ENCODE results near the gene PNPLA3.

The PNPLA3 gene

DNA sequence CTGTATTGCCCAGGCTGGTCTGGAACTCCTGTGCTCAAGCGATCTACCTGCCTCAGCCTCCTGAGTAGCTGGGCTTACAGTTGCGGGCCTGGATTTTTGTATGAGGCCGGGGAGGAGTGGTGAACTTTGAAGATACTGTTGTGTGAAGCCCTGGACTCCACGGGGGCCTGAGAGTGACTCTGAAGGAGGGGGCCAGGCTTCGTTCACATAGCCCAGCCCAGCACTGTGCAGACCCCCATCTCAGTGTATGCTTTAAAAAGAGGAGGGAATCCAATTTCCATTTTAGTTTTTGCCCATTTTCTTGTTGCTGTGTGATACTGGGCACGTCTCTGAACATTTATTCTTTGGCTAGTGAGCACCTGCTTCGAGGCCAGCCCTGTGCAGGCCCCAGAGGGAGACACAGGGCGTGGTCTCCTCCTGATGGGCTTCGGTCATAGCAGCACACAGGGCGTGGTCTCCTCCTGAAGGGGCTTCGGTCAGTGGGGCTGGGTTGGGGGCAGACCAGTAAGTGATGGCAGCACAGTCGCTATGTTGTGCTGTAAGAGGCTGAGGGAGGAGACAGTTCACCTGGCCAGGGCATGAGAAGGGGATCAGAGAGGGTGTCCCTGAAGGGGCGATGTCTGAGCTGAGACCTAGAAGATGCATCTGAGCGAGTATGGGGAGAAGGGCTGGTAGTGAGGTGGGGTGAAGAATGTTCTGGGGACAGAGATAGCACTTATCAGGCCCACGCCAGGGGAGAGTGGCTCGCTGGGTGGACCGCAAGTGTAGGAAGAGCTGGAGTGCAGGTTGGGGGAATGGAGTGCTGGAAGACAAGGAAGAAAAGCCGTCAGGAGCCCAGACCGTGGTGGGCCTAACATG, 45.6 kb downstream of the PNPLA3 start:
- DNase-seq, result no peak

DNA sequence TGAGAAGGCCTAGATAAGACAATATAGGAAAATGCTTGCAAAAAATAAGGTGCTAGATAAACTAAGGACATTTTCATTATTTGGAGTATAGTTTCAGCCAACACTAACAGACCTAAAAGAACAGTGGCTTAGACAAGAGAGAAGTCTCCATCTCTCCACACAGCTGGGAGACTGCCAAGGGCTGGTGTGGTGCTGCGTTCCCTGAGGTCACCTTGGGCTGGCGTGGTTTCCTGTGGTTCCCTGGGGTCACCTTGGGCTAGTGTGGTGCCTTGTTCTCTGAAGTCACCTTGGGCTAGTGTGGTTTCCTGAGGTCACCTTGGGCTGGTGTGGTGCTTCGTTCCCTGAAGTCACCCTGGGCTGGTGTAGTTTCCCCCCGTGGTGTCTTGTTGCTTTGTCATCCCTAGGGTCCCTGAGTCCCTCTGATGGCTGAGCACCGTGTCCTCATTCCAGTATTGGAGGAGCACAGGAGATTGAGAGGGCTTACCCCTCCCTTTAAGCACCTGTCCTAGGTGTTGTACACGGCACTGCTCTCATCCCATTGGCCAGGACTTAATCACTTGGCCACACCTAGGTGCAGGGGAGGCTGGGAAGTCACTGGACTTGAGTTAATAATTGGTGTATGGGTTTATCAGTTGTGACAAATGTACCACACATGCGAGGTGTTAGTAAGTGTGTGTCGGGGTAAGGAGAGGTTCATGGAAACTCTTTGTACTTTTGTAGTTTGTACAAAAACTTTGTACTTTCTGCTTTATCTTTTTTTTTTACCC, 46.6 kb downstream of the PNPLA3 start:
- no peak for DNase-seq

DNA sequence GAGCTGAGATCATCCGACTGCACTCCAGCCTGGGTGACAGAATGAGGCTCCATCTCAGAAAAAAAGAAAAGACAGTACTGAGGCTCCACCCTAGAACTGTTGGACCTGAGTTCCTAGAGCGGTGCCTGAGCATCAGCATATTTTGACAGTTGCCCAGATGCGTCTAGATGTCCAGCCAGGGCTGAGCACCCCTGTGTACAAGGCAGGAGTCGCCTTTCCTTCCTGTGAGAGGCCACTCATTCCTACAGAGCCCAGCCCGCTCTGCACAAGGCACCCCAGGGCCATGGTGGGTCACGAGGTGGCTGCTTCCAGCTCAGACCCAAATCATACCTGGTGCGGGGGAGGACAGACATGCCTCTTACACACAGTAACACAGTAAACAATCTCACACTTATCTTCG, 47.5 kb downstream of the PNPLA3 start:
- no peak for DNase-seq

DNA sequence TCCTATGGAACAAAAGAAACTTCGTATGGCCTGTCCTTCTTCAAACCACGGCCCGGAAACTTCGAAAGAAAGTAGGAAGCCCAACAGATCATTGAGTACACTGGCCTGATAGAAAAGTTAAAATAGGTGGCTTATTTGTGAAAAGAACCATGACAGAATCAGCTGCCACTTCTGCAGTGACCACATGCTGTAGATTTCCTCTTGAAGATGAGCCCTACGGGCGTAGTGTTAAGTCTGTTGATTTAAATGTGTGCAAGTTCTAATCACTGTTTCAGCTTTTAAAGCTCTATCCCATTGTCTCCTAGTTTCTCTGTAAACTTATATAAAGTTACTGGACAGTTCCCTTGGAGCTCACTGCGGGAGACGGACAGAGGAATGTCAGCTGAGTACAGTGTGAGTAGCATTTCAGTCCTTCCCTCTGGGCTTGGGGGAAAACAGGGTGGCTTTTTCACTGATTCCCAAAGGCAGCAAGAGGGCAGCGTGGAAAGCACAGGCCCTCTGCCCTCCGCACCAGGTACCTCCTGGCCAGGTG, 49.4 kb downstream of the PNPLA3 start:
- no peak for DNase-seq

DNA sequence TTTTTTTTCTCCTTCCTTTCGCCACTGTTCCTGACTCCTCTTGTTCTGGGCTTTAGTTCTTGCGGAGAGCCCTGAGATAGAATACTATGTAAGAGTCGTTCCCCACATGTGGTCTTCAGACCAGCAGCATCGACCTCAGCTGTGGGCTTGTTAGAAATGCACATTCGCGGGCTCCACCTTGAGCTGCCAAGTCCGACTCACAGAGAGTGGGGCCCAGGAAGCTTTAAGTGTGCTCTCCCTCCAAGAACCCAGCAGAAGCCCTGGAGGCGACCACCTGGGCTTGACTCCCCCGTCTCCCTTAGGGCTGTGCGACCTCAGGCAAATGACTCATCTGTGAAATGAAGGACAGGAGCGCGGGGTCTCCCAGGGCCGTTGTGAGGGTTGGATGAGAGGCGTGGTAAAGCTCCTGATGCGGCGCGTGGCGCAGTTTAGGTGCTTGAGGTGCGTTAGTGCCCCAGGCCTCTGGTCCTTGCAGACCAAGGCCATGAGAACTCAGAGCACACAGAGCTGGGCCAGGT, 50.5 kb downstream of the PNPLA3 start:
- DNase-seq, result no peak

DNA sequence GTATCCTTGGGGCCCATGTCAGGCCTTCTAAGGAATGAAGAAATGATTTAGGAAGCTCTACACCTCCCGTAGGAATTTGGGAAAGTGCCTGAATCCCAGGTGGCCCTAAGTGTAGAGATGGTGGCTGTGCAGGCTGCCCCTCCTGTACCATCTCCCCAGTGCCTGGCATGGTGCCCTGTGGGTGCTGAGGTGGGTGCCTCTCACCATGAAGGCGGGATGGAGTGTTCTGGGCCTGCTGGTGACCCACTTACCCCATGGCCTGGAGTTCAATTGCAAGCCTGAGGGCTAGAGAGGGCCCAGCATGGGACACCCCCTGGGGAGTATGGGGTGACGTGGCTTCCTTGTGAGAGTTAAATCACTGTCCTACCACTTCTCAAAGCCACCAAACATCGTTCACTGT, 51.4 kb downstream of the PNPLA3 start:
- no peak for DNase-seq

DNA sequence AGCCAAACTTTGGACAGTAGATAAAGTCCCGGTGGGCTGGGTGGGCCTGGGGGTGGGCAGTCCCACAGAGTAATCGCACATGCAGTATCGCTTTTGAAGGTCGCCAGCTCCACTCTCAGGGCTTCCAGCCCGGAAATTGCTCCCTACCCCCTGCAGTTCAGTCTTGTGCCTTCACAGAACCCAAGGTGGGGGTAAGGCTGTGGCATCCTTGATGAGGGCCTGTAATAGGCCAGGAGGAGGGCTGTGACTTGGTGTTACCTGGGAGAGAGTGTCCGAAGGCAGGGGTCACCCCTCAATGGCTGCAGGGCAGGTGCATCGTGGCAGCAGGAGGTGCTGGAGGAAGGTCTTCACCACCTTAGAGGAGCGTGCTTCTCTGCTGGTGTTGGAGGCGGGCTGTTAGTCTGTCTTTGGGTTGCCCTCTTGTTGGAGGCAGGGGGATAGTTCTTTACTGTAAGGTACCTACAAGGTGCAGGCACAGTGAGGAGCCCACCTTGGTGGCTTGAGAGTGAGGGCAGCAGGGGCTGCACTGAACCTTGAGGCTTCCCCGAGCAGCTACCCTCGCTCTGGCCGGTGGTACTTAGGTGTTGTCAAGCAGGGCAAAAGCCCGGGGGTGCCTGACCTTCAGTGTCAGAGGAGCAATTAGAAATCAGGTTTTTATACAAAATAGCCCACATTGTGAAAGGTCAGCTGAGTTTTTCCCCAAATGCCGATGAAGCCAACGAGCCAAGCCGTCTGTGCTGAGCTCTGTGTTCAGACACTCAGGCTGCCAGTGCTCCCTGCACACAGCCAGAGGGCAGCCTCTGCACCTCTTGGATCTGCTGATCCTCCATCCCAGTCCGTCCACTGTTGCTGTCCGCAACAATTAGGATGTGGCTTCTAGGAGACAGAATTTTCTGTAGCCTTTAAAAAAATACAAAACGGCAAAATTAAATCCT, 53.5 kb downstream of the PNPLA3 start:
- DNase-seq, result no peak

DNA sequence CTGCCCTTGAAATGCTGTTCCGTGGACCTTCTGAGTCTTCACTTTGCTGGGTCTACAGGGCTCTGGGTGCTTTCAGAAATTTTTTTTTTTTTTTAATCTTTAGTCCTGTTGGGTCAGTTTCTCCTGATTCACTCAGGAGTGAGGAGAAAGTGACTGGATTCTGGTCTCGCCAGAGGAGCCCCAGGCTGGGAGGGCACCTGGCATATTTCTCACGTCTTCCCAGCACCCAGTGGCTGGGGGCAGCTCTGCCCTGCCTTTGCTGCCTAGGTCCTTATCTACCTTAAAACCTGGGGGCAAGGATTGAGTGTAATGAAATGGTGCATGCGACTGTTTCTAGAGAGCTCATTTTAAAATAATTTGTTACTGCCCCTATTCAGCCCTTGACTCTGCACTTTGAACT, 55.0 kb downstream of the PNPLA3 start:
- no peak for DNase-seq

DNA sequence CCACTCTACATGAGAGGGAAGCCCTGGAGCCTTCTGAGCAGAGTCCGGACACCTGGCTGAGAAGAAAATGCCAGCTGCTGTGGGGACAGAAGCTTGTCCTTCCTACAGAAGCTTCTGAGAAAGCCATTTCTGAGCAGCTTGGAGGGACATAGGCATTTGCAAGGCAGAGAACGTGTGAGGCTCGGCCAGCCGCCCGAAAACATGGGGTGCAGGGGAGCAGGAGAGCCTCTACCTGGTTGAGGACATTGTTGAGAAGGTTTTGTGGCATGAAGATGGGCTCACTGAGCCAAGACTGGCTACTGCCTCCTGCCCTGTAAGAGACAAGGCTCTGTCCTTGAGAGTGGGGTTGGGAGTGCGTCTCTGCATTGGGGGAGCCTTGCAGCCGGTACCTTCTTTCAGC, 57.0 kb downstream of the PNPLA3 start:
- no peak for DNase-seq

DNA sequence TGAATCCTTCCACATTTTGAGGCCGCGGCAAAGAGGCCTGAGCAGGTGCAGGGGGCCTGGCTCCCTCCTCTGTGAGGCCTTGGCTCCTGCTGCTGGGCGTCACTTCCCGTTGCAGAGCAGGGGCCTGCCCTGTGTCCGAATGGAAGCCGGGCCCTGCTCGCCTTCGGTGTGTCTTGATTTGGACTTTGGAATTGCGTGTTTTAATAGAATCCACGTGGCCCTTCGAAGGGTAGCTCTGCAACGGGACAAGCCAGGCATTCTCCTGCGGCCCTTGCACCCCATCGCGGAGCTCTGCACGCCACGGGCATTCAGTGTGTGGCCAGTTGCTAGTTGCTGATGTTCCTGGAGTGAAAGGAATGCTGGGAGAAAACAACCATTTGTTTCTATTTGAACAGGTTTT, 57.4 kb downstream of the PNPLA3 start:
- no peak for DNase-seq

DNA sequence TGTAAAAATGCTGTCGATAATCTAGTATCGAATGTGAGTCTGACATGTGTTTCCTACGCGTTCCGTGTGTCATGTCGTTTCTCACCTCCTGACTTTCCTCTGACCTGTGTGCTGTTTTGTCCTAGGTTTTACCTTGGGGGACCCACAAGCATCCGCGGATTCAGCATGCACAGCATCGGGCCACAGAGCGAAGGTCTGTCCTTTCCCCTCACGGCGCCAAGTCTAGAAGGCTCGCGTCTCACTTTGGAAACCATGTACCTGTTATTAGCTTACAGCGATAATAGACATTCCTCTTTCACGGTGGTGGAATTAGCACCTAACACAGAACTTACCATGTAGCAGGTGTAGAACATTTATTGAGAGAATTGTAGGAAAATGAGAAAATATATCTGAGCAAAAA, 60.2 kb downstream of the PNPLA3 start:
- no peak for DNase-seq

DNA sequence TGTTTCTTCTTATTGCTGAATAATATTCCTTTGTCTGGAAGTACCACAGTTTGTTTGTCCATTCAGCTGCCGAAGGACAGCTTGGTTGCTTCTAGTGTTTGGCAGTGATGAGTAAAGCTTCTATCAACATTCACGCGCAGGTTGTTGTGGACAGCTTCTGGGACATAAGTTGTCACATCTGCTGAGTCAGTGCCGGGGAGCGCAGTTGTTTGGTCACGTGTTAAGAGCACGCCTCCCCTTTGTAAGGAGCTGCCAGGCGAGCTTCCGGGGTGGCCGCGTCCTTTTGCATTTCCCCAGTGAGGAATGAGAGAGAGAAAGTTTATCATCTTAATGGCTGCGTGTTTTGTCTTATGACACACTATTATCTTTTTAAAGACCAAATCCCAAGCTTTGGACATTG, 61.9 kb downstream of the PNPLA3 start:
- DNase-seq, result no peak

DNA sequence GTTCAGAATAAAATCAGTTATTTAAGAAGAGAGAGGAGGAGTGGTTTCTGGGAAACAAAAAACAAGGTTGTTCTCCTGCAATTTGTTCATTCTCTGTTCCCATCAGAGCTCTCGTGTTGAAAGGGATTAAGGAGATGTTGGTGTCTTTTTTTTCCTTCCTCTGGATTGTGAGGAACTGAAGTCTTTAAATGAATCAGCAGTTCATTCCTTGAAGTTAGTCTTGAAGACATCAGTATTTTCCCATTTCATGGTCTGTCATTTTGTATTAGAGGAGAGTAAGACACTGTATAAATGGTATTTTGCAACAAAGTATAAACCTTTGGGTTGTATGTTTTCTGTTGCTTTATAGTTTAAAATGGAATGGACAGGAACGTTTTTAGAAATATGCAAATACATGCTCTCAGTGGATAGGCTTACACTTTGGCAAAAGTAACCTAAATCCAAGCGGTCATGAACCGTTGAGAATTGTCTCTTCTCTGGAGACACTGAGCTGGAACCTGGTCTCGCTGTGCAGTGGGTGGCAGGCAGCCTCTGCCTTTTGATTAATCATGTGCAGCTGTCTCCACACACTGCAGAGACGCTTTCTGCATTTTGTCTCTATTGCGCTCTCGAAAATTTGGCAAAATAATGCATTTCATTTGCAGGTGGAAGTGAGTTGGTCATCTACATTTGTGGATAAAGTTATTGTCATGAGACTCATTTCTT, 64.7 kb downstream of the PNPLA3 start:
- DNase-seq, result no peak

DNA sequence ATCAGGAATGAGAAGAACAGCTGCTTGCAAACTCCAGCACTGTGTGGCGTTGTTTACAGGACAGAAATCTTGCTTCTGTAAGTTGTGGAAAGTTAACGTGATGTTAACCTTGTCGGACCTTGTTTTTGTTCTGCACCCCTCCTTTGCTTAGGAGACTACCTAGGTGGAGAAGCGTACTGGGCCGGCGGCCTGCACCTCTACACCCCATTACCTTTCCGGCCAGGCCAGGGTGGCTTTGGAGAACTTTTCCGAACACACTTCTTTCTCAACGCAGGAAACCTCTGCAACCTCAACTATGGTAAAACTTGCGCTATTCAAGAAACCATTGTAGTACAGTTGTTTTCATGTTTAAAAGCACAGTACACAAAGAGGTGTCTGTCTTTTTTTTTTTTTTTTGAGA, 65.4 kb downstream of the PNPLA3 start:
- no peak for DNase-seq

DNA sequence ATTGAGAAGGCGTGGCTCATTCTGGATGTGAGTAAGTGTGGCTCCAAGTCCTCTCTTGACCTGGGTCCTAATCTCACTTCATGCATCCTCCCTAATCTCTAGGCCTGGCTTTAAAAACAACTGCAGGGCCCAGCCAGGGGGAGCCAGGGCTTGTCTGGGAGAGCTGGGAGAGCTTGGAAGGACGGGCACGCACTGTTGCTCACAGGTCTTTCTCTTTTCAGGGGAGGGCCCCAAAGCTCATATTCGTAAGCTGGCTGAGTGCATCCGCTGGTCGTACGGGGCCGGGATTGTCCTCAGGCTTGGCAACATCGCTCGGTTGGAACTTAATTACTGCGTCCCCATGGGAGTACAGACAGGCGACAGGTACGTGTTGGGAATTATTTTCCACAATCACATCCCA, 66.4 kb downstream of the PNPLA3 start:
- no peak for DNase-seq

DNA sequence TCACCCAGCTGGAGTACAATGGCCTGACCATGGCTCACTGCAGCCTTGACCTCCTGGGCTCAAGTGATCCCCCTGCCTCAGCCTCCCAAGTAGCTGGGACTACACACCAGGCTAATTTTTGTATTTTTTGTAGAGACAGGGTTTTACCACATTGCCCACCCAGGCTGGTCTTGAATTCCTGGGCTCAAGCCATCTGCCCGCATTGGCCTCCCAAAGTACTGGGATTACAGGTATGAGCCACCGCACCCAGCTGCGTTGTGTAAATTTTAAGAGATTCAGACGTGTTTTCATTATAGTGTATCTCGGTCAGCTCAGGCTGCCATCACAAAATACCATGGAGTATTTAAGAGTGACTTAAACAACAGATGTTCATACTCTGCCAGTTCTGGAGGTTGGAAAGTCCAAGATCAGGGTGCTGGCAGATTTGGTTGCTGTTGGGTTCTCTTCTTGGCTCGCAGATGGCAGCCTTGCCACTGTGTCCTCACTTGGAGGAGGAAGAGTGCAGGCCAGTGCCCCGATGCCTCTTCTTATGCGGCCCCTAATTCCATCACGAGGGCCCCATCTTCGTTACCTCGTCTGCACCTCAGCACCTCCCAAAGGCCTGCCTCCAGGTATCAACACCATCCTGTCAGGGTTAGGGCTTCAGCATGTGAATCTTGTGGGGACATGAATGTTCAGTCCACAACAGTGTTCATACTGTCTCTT, 67.9 kb downstream of the PNPLA3 start:
- DNase-seq, result no peak

DNA sequence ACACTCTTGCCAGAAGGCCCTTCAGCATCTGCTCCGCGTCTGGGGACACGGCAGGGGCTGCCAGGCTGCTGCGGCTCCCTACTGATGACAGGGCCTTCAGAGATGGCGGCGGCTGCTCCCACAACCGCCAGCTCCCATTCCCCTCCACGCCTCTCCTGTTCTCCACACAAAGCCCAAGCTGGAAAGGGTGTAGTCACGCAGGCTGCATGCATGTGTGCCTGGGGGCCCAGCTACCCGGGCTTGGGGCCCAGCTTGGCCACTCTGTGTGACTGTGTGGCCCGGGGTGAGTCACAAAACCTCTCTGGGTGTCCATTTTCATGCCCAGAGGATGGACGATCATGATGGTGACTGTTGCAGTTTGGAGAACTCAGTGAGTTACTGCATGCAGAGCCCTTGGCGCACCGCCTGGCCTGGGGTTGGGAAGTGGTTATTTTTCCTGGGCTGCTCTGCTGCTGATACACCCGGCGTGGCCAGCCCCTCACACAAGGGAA, 68.8 kb downstream of the PNPLA3 start:
- DNase-seq, result no peak

DNA sequence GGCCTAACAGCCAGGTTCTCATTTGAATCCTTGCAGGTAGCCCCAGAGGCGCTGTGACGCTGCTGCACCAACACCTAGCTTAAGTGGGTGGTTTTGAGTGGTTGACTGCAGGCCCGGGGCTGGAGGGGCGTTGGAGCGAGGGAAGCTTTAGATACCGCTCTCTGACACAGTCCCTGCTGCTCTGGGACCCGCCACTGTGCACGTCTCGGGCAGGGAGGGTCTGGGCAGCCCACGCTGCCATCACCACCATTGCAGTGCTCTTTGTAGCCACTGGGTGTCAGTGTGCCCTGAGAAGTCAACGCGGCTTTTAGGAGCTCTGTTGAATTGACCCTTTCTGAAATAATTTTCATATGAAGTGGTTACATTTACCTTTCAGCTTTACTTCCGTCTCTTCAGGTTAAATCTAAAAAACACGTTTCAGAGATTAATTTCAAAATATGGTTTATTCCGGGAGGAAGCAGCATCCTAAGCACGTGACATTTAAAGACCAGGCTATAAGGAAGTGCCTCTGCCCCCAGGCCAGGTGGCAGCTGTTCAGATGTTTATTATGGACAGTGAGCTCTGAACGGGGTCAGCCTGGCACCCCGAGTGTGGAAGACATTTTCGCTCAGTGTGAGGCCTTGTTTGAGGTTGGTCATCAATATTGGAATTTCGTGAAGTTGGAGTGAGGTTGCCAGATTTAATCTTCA, 69.6 kb downstream of the PNPLA3 start:
- DNase-seq, result peak; percentile 20

DNA sequence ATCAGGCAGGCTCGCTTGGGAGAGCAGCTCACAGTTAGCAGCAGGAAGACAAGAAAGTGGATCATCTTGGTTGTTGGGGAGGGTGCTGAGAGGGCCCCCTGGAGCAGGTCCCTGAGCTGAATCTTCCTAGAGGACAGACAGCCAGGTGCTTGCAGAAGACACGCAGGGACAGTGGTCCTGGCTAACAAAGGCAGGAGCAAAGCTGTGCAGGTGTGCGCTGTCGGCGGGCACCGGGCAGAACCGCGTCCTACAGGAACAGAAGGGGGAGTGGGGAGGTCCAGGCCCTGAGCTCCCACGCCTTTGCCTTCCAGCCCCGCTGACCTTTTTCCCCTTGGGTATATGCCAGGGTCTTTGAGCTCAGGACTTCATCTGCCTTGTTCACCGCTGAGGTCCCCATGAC, 70.4 kb downstream of the PNPLA3 start:
- DNase-seq, result no peak

DNA sequence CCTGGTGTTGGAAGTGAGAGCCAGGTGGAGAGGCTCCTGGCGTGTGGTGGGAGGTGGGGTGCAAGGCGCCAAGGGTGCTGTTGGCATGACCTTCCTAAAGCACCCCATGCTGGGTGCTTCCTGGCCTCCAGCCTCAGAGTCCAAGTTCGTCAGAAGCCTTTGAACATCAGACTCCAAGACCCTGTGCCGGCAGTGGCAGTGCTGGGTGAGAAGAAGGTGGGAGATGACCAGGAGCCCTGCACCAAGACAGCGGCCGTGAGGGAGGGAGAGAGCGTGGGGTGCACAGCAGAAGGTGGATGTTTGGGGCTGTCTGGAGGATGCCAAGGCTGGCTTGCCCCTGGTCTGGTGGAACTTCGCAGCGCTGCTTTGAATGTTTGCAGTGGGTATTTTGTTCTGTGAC, 70.8 kb downstream of the PNPLA3 start:
- DNase-seq, result no peak
